Lung (tissue), 12 donors: ENCODE results near the gene ALK. TPM values are rescaled to one million over a fixed set of nuclear protein-coding genes. Genes with fewer than 3 reads are reported as not detected.

Experiments
- ATAC-seq: fragments of 200-7000 bp; cut with Tn5 transposase; one replicate; pipeline ENCODE4 v1.9.1; 2020; ENCODE audit warnings: moderate number of reproducible peaks; ENCODE audit not compliant: insufficient read depth, low FRiP score
- DNase-seq, 3 donors: peaks; one replicate each; pipeline ENCODE4 v3.0.0-alpha.2; 2013 to 2017
- H3K27ac ChIP-seq, 2 donors: one replicate each; pipeline ENCODE4 v1.5.1; 2013; ENCODE audit warnings: mild to moderate bottlenecking in 2 of 2, moderate library complexity in 2 of 2, control low read depth in 1 of 2, inconsistent platforms in 1 of 2, low read depth in 1 of 2, low read length in 1 of 2
- H3K27me3 ChIP-seq, 3 donors: one replicate each; pipeline ENCODE4 v1.5.1; 2013; ENCODE audit warnings: low read length in 2 of 3; ENCODE audit not compliant: control insufficient read depth in 3 of 3, insufficient read depth in 3 of 3
- H3K36me3 ChIP-seq, 4 donors: one replicate each; pipeline ENCODE4 v1.5.1; 2013; ENCODE audit warnings: low read length in 4 of 4, mild to moderate bottlenecking in 1 of 4, moderate library complexity in 1 of 4; ENCODE audit not compliant: control insufficient read depth in 4 of 4, insufficient read depth in 4 of 4
- H3K4me1 ChIP-seq, 5 donors: one replicate each; pipeline ENCODE4 v1.5.1; 2013; ENCODE audit warnings: low read length in 5 of 5, mild to moderate bottlenecking in 2 of 5, moderate library complexity in 1 of 5; ENCODE audit not compliant: control insufficient read depth in 5 of 5, insufficient read depth in 5 of 5
- H3K4me3 ChIP-seq: one replicate; pipeline ENCODE4 v1.5.1; 2013; ENCODE audit warnings: mild to moderate bottlenecking, control low read depth, moderate library complexity
- H3K9ac ChIP-seq, 2 donors: one replicate each; pipeline ENCODE4 v1.5.1; 2013; ENCODE audit warnings: low read length in 2 of 2, control low read depth in 1 of 2; ENCODE audit not compliant: insufficient read depth in 1 of 2
- H3K9me3 ChIP-seq, 4 donors: one replicate each; pipeline ENCODE4 v1.5.1; 2013; ENCODE audit warnings: low read length in 3 of 4, mild to moderate bottlenecking in 1 of 4, moderate library complexity in 1 of 4; ENCODE audit not compliant: control insufficient read depth in 4 of 4, insufficient read depth in 3 of 4
- CTCF ChIP-seq: IDR thresholded peaks from 2 replicates; pipeline ENCODE4 v1.5.1; 2012; ENCODE audit warnings: mild to moderate bottlenecking; ENCODE audit errors: control extremely low read depth, extremely low read depth
- WGBS, 2 donors: extraction: QIAGEN DNeasy Blood & Tissue Kit; methylation state at CpG; one replicate each; pipeline ENCODE4 v1.1.7; 2013; 5-methylcytosine and 5-hydroxymethylcytosine counted together
- polyA plus RNA-seq, 2 donors: library from polyadenylated mRNA; stranded (reverse); fragments of 200-250 nt; gene quantifications; one replicate each; pipeline ENCODE4 v1.2.1, GENCODE V29; 2013
- total RNA-seq, 2 donors: library from RNA; depleted of rRNA in 1 of 2; stranded (reverse); fragments of >200 nt in 1 of 2; gene quantifications; one replicate each; pipeline ENCODE4 v1.2.1, GENCODE V29; 2014 to 2021
- donor health status: control.
- donor health status: control.
- donor health status: Bipolar disorder and iron deficiency.
- donor health status: healthy.
- donor health status: DM: yes; HTN: yes; CAD: no.

Gene ALK
- total and polyA plus RNA-seq, 4 donors, result 0.09 to 0.25 (median 0.10) TPM; not detected in 1

- Histone ChIP-seq H3K9ac (no peak overlapping the region), H3K4me1 (no peaks in the 10 kb centered on the region), H3K9me3 (peaks cover 0 to 5% (median 0%) of the 10 kb centered on the region in 4 donors), H3K4me3 (no peak overlapping the region), H3K27me3 (no peaks in the 10 kb centered on the region), H3K27ac (no peak overlapping the region), H3K36me3 (no peaks in the 10 kb centered on the region)
- ATAC-seq (no peak), DNase-seq (no peak)
- WGBS, 2 donors, result 80 to 84% methylated on average over 3 of the region's 3 CpGs
- no peak for TF ChIP-seq CTCF
Observed at GRCh38 chr2:29504746-29505145, 416.6 kb downstream of the ALK start.

DNA sequence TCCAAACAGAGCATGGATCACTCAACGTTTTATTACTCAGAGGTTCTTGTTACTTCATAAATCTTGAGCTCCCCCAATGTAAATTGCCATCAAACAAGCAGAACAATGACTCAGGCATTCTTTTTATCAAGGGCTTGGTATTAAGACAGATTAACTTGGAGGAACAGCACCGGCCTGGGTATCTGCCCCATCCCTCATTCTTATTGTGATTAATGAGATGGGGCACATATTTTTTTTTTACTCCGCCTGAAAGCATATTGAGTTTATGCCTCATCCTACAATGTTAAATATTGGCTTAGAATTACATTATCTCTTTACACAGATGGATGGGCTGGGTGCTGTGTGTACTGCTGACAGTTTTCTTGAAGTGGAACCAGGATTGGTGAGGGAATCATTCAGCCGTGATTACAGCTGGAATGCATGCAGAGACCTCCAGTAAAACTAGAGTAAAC is 418.9 kb downstream of the ALK start:
- Histone ChIP-seq H3K4me3 (no peak overlapping the region), H3K27ac (no peak overlapping the region), H3K4me1 (no peaks in the 10 kb centered on the region), H3K9ac (no peak overlapping the region), H3K9me3 (peaks cover 0 to 5% (median 0%) of the 10 kb centered on the region in 4 donors), H3K27me3 (no peaks in the 10 kb centered on the region), H3K36me3 (no peaks in the 10 kb centered on the region)
- 40 to 51% methylated on average over 4 of the region's 4 CpGs for WGBS, 2 donors
- DNase-seq (no peak), ATAC-seq (no peak)
- TF ChIP-seq CTCF, result no peak

DNA sequence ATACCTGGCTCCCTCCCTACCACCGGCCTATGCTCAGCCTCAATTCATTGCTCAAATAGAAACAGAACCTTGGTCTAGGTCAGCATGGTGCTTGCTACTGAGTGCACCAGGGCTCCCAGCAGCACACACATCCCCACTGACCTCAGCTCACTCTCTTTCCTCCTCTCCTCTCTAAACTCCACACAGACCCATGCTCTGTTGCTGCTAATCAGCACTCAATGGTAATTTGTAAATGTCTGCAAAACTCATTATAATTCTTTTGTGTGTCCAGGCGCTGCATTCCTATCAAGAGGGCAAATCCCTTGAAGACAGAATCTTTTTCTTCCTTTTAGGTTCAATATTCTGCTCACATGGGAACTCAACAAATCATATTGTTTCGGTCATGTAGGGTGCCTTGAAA is 424.0 kb downstream of the ALK start:
- ATAC-seq (no peak), DNase-seq (no peak)
- H3K9ac ChIP-seq, result no peak overlapping the region
- WGBS, 2 donors, result 94 to 96% methylated on average over 3 of the region's 3 CpGs
- no peaks in the 10 kb centered on the region for H3K4me1 ChIP-seq
- no peaks in the 10 kb centered on the region for H3K27me3 ChIP-seq
- no peak overlapping the region for H3K27ac ChIP-seq
- no peak overlapping the region for H3K4me3 ChIP-seq
- H3K9me3 ChIP-seq, result peaks cover 0 to 6% (median 0%) of the 10 kb centered on the region in 4 donors
- H3K36me3 ChIP-seq, result no peaks in the 10 kb centered on the region
- no peak for TF ChIP-seq CTCF

DNA sequence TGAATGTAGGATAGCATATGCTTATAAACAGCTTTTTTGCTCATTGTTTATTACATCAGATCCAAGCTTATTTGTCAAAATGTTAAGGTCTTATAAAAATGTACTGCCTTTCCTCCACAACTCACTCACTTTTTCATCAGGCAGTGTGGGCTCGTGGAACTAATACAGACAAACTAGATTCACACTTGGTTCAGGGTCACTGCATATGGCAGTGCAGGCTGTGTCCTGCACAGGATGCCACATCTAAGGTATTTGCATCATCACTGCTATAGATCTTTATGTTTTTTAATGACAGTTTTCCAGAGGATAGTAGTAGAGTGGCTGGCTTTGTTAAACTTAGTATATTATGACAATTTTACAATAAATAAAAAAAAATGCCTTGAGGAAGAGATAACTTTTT is 425.2 kb downstream of the ALK start:
- no peak for TF ChIP-seq CTCF
- WGBS, 2 donors, result 27 to 28% methylated on average over 1 of the region's 1 CpG
- H3K9ac ChIP-seq, result no peak overlapping the region
- H3K36me3 ChIP-seq, result no peaks in the 10 kb centered on the region
- no peak for DNase-seq
- no peak overlapping the region for H3K4me3 ChIP-seq
- no peak for ATAC-seq
- no peak overlapping the region for H3K27ac ChIP-seq
- no peaks in the 10 kb centered on the region for H3K4me1 ChIP-seq
- H3K9me3 ChIP-seq, result peaks cover 0 to 6% (median 0%) of the 10 kb centered on the region in 4 donors
- H3K27me3 ChIP-seq, result no peaks in the 10 kb centered on the region
